ENCODE data around the gene SH3GL1. TPM values are rescaled to one million over a fixed set of nuclear protein-coding genes. Genes with fewer than 3 reads are reported as not detected.
A peak's percentile ranks its signal among the peaks of the same experiment; 100 is the strongest.
"Not testable (repeated sequence)": the region's sequence is repeated elsewhere in the genome, so short reads cannot be mapped to it uniquely, and the experiment has no call there.

The SH3GL1 gene
- total and polyA plus RNA-seq, 7 donors, result 28.5 to 47.4 (median 33.9) TPM

DNA sequence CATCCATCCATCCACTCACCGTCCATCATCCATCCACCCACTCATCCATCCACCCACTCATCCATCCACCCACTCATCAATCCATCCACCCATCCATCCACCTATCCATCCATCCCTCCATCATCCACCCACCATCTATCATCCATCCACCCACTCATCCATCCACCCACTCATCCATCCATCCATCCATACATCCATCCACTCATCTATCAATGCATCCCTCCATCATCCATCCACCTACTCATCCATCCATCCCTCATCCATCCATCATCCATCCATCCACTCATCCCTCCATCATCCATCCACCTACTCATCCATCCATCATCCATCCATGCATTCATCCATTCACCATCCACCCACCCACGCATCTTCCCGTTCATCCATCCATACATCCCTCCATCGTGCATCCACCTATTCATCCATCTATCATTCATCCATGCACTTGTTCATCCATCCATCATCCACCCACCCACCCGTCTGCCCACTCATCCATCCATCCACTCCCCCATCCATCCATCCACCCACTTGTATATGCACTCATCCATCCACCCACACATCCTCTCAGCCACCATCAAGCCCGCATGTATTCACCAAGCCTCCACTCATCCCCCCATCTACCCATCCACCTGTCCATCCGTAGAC, 65.3 kb downstream of the SH3GL1 start:
- no peak for TF ChIP-seq EP300 (IDR thresholded peaks at IDR 0.05)
- no peak for TF ChIP-seq POLR2A (IDR thresholded peaks at IDR 0.05)
- TF ChIP-seq, protein P1, sequence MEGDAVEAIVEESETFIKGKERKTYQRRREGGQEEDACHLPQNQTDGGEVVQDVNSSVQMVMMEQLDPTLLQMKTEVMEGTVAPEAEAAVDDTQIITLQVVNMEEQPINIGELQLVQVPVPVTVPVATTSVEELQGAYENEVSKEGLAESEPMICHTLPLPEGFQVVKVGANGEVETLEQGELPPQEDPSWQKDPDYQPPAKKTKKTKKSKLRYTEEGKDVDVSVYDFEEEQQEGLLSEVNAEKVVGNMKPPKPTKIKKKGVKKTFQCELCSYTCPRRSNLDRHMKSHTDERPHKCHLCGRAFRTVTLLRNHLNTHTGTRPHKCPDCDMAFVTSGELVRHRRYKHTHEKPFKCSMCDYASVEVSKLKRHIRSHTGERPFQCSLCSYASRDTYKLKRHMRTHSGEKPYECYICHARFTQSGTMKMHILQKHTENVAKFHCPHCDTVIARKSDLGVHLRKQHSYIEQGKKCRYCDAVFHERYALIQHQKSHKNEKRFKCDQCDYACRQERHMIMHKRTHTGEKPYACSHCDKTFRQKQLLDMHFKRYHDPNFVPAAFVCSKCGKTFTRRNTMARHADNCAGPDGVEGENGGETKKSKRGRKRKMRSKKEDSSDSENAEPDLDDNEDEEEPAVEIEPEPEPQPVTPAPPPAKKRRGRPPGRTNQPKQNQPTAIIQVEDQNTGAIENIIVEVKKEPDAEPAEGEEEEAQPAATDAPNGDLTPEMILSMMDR (IDR thresholded peaks at IDR 0.05), result no peak
- TF ChIP-seq POLR2AphosphoS5 (IDR thresholded peaks at IDR 0.05), result no peak
- H3K9me3 ChIP-seq, result no peaks in the 10 kb centered on the region
- no peak for DNase-seq
- no peak overlapping the region for H3K27ac ChIP-seq
- H3K36me3 ChIP-seq, result no peaks in the 10 kb centered on the region
- intact Hi-C loops (cut with DNase I), result no loop called here
- 95 to 96% methylated on average over 7 of the region's 7 CpGs for WGBS, 2 donors
- no peaks in the 10 kb centered on the region for H3K27me3 ChIP-seq
- H3K4me1 ChIP-seq, result peaks cover 0 to 11% (median 5%) of the 10 kb centered on the region in 4 donors
- H3K4me3 ChIP-seq, result no peak overlapping the region

- Histone ChIP-seq H3K36me3 (no peaks in the 10 kb centered on the region), H3K9me3 (no peaks in the 10 kb centered on the region), H3K27ac (no peak overlapping the region), H3K4me1 (peaks cover 0 to 27% (median 20%) of the 10 kb centered on the region in 4 donors), H3K4me3 (no peak overlapping the region), H3K27me3 (peaks cover 6 to 38% (median 13%) of the 10 kb centered on the region in 3 donors)
- no peak for TF ChIP-seq POLR2A (IDR thresholded peaks at IDR 0.05)
- TF ChIP-seq, protein P1 (IDR thresholded peaks at IDR 0.05), result no peak
- no peak for TF ChIP-seq EP300 (IDR thresholded peaks at IDR 0.05)
- TF ChIP-seq POLR2AphosphoS5 (IDR thresholded peaks at IDR 0.05), result no peak
- WGBS, 2 donors, result 97% methylated on average over 19 of the region's 19 CpGs
- intact Hi-C loops (cut with DNase I), result loop anchor here (5.0 kb wide), 2 partner anchors 72 to 83 kb away; partner anchors contain the start of genes CHAF1A, SH3GL1 and YJU2
- no peak for DNase-seq
Observed at GRCh38 chr19:4329858-4330257, 70.5 kb downstream of the SH3GL1 start.

DNA sequence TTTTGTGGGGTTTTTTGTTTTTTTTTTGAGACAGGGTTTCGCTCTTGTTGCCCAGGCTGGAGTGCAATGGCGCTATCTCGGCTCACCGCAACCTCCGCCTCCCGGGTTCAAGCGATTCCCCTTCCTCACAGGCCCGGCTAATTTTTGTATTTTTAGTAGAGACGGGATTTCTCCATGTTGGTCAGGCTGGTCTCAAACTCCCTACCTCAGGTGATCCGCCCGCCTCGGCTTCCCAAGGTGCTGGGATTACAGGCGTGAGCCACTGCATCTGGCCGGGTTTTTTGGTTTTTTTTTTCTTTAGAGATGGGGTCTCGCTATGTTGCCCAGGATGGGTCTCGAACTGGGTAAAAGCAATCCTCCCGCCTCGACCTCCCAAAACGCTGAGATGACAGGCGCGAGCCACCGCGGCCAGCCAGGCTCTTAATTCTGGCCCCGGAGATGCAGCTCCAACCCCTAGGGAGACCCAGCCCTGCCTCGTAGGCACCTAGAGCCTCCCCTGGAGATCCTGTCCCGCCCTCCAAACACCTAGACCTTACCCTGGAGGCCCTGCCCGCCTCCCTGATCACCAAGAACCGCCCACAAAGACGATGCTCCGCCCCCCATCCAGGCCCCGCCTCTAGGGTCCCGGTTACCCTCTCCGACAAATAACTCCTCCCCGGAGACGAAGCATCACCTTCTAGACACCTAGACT, 71.2 kb downstream of the SH3GL1 start:
- 53 to 86% methylated on average over 35 of the region's 35 CpGs for WGBS, 2 donors
- Histone ChIP-seq H3K4me1 (peaks cover 0 to 27% (median 20%) of the 10 kb centered on the region in 4 donors), H3K4me3 (peak overlapping the region in 3 of 4 donors; percentile 31 to 44 (median 34))

GRCh38 chr19:4328243-4328990, 71.9 kb downstream of the SH3GL1 start:
- intact Hi-C loops (cut with DNase I), result loop anchor here (5.0 kb wide), 2 partner anchors 74 to 81 kb away; partner anchors contain the start of genes CHAF1A, SH3GL1 and YJU2
- Histone ChIP-seq H3K36me3 (no peaks in the 10 kb centered on the region), H3K9me3 (no peaks in the 10 kb centered on the region), H3K27me3 (peaks cover 6 to 38% (median 13%) of the 10 kb centered on the region in 3 donors), H3K4me3 (peak overlapping the region; percentile 21 to 44 (median 33)), H3K4me1 (peaks cover 0 to 27% (median 20%) of the 10 kb centered on the region in 4 donors), H3K27ac (peak overlapping the region in 2 of 4 donors; percentile 2 to 60)
- 3 to 69% methylated on average over 49 of the region's 49 CpGs for WGBS, 2 donors
- peak; percentile 99 for DNase-seq
- TF ChIP-seq POLR2A (IDR thresholded peaks at IDR 0.05) (no peak), EP300 (IDR thresholded peaks at IDR 0.05) (no peak), POLR2AphosphoS5 (IDR thresholded peaks at IDR 0.05) (peak in 2 of 4 donors; percentile 48 to 50)
- TF ChIP-seq, protein P1 (IDR thresholded peaks at IDR 0.05), result no peak

More for the DNA sequence above, 71.2 kb downstream of the SH3GL1 start:
- not testable (repeated sequence) for H3K9me3 ChIP-seq, H3K36me3 ChIP-seq, DNase-seq
- Histone ChIP-seq H3K27ac (peak overlapping the region in 1 of 4 donors; percentile 2), H3K27me3 (peaks cover 6 to 38% (median 13%) of the 10 kb centered on the region in 3 donors)
- intact Hi-C loops (cut with DNase I), result loop anchor here (5.0 kb wide), 2 partner anchors 73 to 82 kb away; partner anchors contain the start of genes CHAF1A, SH3GL1 and YJU2

All from sigmoid colon (tissue), 7 donors.